HuH-7 (cell line): ENCODE measurements around the gene WDR44.
"Not testable (repeated sequence)": the region's sequence is repeated elsewhere in the genome, so short reads cannot be mapped to it uniquely, and the experiment has no call there.

Experiments used
- DNase-seq: peaks from one replicate; pipeline ENCODE4 v3.0.0; 2011; ENCODE audit warnings: low spot score

WDR44 gene

GRCh38 chrX:118360429-118361125 is 14.7 kb downstream of the WDR44 start:
- DNase-seq, result no peak

DNA sequence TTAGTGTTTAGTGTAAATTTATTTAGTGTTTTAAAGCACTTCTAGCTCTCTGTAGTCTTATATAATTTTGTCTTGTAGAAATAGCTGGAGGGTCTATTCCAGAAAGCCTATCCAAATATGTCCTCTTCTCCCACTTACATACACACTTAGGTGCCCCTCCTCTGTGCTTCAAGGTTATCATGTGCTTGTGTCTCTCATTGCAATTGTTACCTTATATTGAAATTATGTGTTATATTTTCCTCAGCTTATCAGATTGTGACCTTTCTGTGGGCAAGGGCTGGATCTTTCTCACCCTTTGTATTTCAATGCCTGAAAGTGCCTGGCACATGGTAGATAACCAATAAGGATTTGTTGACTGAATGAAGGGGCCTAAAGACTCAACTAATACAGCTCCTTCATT is 18.4 kb downstream of the WDR44 start:
- DNase-seq, result no peak

DNA sequence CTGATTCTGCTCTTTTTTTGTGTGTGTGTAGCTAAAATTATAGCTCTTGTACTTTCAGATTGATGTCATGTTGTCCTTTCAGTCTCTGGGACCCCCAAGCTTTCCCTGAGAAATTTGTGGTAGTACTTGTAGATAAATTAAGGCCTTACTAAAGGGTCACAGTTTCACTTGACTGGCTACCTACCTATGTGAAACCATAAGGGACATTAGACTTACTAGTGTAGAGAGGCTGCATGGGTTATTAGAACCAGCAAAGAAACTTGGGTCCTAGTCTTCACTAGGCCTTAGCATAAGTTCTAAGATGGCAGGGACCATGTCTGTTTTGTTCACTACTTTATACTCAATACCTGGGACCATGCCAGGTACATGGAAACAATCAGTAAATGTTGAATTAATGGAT is 21.4 kb downstream of the WDR44 start:
- no peak for DNase-seq

- no peak for DNase-seq
Observed at GRCh38 chrX:118368398-118368797, 22.5 kb downstream of the WDR44 start.

GRCh38 chrX:118370921-118371624 is 25.2 kb downstream of the WDR44 start:
- DNase-seq, result no peak

GRCh38 chrX:118373538-118373937 is 27.6 kb downstream of the WDR44 start:
- peak; percentile 22 for DNase-seq

DNA sequence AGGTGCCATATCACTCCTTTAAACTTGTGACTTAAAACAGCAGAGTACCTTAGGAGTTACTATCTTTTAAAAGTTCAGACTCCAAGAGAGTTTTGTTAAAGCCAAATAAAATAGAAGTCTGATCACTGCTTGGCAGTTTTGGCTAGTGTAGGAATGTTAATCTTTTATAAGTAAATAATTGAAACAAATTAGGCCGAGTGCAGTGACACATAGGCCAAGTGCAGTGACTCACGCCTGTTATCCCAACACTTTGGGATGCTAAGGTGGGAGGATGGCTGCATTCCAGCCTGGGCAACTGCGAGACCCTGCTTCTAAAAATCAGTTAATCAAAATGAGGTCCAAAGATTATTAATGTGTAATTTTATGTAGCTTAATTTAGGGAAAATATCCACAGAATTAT is 37.2 kb downstream of the WDR44 start:
- DNase-seq, result no peak

- DNase-seq, result no peak
Observed at GRCh38 chrX:118392716-118393115, 46.8 kb downstream of the WDR44 start.

GRCh38 chrX:118396113-118396512 is 50.2 kb downstream of the WDR44 start:
- no peak for DNase-seq

DNA sequence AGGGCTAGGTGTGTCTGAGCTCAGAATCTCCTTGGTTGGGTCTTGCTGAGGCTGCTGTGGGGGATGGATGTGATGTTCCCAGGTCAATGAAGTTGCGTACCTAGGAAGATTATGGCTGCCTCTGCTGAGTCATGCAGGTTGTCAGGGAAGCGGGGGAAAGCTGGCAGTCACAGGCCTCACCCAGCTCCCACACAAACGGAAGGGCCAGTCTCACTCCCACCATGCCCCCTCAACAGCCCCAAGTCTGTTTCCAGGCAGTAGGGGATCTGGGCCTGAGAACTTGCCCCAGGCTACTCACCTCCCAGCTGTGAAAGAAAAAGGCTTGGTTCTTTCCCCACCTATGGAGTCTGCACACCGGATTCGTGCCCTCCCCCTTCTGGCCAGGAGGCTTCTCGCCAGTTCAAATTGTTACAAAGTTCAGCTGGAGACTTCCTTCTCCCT is 72.9 kb downstream of the WDR44 start:
- DNase-seq, result no peak

GRCh38 chrX:118420462-118420861 is 74.6 kb downstream of the WDR44 start:
- DNase-seq, result peak; percentile 4

- no peak for DNase-seq
Observed at GRCh38 chrX:118423558-118423957, 77.7 kb downstream of the WDR44 start.

GRCh38 chrX:118432799-118433198 is 86.9 kb downstream of the WDR44 start:
- no peak for DNase-seq

- DNase-seq, result no peak
Observed at GRCh38 chrX:118437283-118437682, 91.4 kb downstream of the WDR44 start.

DNA sequence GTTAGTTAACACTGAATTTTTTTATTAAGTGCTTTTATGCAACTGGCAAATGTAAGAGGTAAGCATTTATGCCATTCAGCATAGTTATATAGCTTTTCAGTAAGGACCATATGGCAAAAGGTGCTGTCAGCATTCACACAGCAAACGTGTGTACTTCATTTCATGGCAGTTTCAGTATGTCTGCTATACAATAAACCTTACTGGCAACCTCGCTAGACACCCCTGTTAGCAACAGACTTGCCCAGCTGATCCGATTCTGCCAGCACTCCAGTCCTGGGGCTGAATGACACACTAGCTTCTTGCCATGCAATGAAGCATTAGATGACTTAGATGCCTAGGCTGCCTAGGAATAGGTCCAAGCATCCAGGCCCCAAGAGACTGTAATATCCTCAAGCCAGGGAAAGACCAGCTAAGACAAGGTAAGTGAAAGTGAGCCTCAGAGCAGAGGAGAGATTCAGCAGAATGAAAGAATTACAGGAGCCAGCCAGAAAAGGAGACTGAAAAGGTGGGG is 102.4 kb downstream of the WDR44 start:
- DNase-seq, result no peak

DNA sequence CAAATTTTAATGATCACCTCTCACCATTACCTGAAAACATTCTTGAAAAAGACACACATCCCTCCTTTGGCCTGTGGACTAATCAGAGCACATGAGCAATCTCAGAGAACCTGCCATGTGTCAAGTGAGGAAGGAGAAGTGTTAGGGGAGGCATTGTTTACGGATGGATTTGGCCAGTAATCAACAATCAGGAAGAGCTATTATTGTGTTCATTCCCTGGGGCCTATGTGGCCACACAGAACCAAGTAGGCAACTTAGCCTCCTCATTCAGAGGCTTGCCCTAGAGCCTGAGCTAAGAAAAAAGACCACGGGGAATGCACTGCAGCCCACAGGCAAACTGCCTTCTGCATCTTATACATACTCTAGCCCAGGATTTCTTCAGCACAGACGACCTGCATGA is 109.1 kb downstream of the WDR44 start:
- DNase-seq, result no peak

DNA sequence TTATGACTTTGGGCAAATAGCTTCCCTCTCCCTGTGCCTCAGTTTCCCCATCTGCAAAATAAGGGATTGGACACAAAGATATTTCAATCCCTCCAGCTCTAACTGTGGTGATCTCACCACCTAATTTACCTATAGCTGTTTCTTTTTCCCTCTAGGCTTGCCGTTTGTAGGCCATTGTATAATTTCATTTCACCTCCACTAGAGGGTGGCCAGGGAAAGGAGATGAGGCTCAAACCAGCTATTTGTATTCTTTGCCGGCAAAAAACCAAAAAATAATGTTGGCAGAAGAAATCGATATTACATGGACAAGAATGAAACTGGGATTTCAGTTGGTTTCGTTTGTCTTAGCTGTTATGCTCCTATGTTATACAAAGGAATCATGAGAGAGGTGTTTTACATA is 113.6 kb downstream of the WDR44 start:
- DNase-seq, result peak; percentile 34

DNA sequence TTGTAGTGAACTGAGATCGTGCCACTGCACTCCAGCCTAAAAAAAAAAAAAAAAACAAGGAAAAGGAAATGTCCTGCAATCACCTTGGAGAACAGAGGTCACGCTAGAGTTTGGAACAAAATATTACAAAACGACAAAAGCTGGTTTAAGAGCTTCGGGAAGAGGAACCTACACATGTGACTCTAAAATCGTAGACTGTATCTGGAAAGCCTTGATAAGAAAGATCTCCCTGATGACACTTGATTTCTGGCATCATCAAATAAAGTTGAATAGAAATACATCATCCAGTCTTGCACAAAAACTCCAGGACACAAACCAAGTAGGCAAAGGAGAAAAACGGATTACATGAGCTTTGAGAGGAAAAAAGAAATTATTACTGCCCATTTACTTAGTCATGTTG is 118.6 kb downstream of the WDR44 start:
- no peak for DNase-seq

GRCh38 chrX:118468122-118468521 is 122.2 kb downstream of the WDR44 start:
- DNase-seq, result no peak

GRCh38 chrX:118470721-118471347 is 124.9 kb downstream of the WDR44 start:
- not testable (repeated sequence) for DNase-seq

- no peak for DNase-seq
Observed at GRCh38 chrX:118474586-118474985, 128.7 kb downstream of the WDR44 start.

DNA sequence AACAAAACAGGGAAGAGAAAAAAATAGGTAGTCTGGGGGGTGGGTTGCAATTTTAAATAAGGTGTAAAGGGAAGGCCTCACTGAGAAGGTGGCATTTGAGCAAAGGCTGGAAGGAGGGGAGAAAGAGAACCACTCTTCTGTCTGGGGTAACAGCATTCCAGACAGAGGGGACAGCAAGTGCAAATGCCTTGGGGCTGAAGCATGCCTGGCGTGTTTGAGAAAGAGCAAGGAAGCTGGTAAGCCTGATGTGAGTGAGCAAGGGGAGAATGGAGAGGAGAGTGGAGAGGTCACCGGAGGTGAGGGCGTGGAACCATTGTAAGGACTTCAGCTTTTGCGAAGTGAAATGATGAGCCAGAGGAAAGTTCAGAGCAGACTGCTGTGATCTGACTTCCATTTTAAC is 130.0 kb downstream of the WDR44 start:
- DNase-seq, result no peak

- DNase-seq, result no peak
Observed at GRCh38 chrX:118480172-118480571, 134.3 kb downstream of the WDR44 start.
